ENCODE measurements around the gene PIK3R6.
"Not testable (repeated sequence)": the region's sequence is repeated elsewhere in the genome, so short reads cannot be mapped to it uniquely, and the experiment has no call there.

Gene PIK3R6

GRCh38 chr17:8888704-8889302 lies 21.3 kb upstream of the PIK3R6 start:
- TF ChIP-seq, protein P1, sequence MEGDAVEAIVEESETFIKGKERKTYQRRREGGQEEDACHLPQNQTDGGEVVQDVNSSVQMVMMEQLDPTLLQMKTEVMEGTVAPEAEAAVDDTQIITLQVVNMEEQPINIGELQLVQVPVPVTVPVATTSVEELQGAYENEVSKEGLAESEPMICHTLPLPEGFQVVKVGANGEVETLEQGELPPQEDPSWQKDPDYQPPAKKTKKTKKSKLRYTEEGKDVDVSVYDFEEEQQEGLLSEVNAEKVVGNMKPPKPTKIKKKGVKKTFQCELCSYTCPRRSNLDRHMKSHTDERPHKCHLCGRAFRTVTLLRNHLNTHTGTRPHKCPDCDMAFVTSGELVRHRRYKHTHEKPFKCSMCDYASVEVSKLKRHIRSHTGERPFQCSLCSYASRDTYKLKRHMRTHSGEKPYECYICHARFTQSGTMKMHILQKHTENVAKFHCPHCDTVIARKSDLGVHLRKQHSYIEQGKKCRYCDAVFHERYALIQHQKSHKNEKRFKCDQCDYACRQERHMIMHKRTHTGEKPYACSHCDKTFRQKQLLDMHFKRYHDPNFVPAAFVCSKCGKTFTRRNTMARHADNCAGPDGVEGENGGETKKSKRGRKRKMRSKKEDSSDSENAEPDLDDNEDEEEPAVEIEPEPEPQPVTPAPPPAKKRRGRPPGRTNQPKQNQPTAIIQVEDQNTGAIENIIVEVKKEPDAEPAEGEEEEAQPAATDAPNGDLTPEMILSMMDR (IDR thresholded peaks at IDR 0.05) = no peak
- no peak overlapping the region for H3K27ac ChIP-seq
- no peak for DNase-seq (ENCODE audit: low spot score)
- H3K4me3 ChIP-seq = no peak overlapping the region

DNA sequence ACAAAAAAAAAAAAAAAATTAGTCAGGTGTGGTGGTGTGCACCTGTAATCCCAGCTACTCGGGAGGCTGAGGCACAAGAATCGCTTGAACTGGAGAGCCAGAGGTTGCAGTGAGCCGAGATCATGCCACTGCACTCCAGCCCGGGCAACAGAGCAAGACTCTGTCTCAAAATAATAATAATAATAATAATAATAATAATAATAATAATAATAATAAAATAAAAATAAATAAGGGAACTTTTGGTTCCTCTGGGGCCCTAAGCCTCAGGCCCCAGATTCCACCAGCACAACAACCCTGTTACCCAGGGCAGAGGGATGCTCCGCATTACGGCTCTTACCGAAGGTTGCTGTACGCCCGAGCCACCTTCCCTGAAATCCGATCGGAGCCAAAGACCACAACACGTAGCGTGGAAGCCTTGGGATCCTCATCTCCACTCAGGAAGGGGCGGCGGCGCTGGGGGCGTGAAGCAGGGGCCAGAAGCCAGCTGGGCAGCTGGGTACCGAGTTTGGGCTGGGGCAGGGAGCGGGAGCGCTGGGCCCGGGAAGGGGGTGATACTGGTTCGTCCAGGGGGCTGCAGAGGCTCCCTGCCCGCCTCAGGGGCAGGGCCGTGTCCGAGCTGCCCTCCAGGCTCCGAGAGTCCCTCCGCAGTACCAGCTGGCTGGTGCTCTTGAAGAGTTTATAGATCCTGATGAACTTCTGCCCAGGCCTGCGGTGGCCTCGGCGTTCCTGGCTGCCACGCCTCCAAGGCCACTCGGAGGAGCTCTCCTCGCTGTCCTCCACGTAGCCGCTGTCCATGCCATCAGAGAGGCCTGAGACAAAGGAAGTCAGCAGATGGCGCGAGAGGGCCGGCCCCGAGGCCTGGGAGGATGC lies 20.6 kb upstream of the PIK3R6 start:
- H3K27ac ChIP-seq = no peak overlapping the region
- no peak for DNase-seq (ENCODE audit: low spot score)
- no peak overlapping the region for H3K4me3 ChIP-seq
- TF ChIP-seq, protein P1 (IDR thresholded peaks at IDR 0.05) = no peak

- Histone ChIP-seq H3K4me3 (no peak overlapping the region), H3K27ac (no peak overlapping the region)
- TF ChIP-seq, protein P1 (IDR thresholded peaks at IDR 0.05) = no peak
- DNase-seq (ENCODE audit: low spot score) = no peak
These were observed 19.8 kb upstream of the PIK3R6 start for GRCh38 chr17:8887301-8887700.

DNA sequence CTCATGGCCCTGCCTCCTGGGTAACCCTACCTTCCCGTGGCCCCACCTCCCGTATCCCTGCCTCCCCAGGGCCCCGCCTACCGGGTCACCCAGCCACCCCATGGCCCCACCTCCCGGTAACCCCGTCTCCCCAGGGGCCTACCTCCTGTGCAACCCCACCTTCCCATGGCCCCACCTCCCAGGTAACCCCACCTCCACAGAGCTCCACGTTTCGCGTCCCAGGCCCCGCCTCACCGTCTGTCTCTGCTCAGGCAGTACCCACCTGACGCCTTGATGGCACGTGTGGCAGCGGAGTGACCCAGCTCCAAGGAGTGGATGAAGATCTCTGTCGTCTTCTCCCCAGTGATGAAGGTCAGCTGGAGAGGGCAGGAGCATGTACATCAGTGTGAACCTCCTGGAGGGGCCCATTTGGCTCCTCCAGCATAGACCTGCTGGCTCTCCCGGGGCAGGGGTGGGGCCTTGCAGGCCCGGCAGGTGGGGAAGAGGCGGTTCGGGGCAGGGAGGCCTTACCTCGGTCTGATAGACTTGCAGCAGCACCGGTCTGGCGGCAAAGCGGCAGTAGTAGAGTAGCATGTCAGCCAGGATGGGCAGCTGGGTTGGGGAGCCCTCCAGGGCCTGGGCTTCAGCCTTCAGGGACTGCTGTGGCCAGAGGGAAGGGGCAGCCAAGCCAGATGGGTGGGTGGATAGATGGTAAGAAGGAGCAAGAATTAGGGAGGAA lies 18.7 kb upstream of the PIK3R6 start:
- TF ChIP-seq, protein P1 (IDR thresholded peaks at IDR 0.05) = no peak
- Histone ChIP-seq H3K27ac (no peak overlapping the region), H3K4me3 (no peak overlapping the region)
- DNase-seq (ENCODE audit: low spot score) = no peak

- DNase-seq (ENCODE audit: low spot score); H3K27ac ChIP-seq; H3K4me3 ChIP-seq: not testable (repeated sequence)
These were observed 17.9 kb upstream of the PIK3R6 start for GRCh38 chr17:8885163-8885966.

GRCh38 chr17:8884336-8884990 lies 17.0 kb upstream of the PIK3R6 start:
- no peak for DNase-seq (ENCODE audit: low spot score)
- TF ChIP-seq, protein P1 (IDR thresholded peaks at IDR 0.05) = no peak
- Histone ChIP-seq H3K4me3 (no peak overlapping the region), H3K27ac (no peak overlapping the region)

Data from coronary artery (tissue), 2 donors.